Renal pelvis (tissue), 4 donors: ENCODE results near the gene VTN. TPM values are rescaled to one million over a fixed set of nuclear protein-coding genes. Genes with fewer than 3 reads are reported as not detected.
"Not testable (repeated sequence)": the region's sequence is repeated elsewhere in the genome, so short reads cannot be mapped to it uniquely, and the experiment has no call there.

Experiments used
- DNase-seq: peaks from one replicate; pipeline ENCODE4 v3.0.0-alpha.2; 2013
- polyA plus RNA-seq, 3 donors: library from polyadenylated mRNA; unstranded; fragments of 120-200 nt; gene quantifications; one replicate each; pipeline ENCODE4 v1.2.1, GENCODE V29; 2013; ENCODE audit not compliant: insufficient read length in 3 of 3

The VTN gene
- polyA plus RNA-seq, 3 donors, result 18.7 to 25.2 (median 20.4) TPM

DNA sequence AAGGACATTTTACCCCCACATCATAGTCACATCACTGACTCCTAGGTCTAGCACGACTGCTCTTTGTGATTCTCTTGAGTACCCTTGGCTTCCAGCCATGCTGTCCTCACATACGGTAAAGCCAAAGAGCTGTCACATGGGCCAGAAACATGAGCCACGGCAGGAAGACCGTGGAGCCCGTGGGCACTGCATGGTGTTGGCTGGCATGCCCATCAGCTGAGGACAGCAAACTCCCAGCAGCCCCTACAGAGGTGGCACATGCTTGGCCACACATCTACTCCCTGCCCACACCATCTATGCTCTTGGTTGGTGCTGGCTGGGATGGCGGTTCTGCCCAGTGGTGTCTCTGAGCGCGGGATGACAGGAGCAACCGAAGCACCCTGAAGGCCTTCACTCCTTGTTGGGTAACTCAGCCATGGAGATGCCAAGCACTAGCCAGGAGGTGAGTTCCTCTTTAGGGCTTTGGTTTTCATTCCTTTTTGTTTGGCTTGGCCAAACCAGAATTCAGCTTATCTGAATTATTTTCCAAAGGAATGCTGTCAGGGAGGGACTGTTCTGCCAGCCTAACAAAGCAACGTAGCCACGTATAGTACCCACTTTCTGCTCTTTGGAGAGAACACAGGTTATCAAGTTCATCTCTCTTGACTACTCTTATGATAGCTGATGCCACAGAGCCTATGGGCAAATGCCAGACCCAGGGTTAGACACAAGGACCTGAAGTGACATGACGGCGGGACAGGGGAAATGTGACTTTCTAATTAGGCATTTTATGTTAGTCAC, 24.5 kb downstream of the VTN start:
- DNase-seq, result no peak

GRCh38 chr17:28344435-28344901, 25.6 kb downstream of the VTN start:
- DNase-seq, result no peak

DNA sequence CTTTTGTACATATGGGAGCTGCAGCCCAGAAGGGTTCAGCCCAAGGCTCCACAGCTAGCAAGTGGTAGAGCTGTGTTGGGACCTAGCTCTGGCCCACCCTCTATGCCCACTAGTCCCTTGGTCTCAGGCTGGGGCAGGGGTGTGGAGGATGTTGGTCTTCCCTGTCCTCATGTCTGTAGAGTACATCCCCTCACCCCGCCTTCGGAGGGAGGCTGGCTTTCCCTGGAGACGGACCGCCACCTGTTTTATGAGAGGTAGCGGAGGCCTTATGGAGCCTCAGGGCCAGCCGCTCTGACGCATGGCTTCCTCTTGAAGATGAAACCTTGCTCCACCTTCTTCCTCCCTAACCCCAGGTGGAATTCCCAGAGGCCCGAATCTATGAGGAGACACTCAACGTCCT, 26.1 kb downstream of the VTN start:
- no peak for DNase-seq

GRCh38 chr17:28343491-28343932, 26.6 kb downstream of the VTN start:
- no peak for DNase-seq

DNA sequence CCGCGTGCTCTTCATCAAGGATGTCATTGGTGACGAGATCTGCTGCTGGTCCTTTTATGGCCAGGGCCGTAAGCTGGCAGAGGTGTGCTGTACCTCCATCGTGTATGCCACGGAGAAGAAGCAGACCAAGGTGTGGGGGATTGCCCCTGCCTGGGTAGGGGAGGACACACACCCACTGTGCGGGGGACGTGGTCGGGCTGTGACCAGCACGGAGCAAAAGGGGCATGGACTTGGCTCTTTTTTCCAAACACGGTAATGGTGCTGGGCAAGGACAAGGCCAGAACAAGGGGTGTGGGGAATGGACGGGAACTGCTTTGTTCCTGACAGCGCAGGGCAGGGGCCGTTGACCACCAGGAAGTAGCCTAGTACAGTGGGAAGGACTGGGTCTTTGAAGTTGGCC, 27.8 kb downstream of the VTN start:
- no peak for DNase-seq

GRCh38 chr17:28341516-28341915, 28.6 kb downstream of the VTN start:
- DNase-seq, result no peak

DNA sequence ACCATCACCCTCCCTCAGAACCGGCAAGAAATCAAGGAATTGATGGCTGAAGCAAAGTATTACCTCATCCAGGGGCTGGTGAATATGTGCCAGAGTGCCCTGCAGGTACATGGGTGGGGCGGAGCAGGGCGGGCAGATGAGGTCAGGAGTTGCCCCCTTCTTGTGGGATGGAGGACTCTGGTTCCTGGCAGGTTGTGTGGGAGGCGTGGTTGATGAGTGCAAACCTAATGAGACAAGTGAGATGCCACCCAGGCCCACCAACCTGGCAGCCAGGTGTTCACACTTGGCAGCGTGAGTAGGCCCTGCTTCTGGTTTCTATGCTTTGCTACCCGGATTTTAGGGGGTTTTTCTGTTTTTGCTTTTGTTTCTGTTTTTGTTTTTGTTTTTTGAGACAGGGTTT, 29.7 kb downstream of the VTN start:
- DNase-seq, result no peak

GRCh38 chr17:28339431-28339830, 30.7 kb downstream of the VTN start:
- DNase-seq, result no peak

GRCh38 chr17:28338769-28339212, 31.3 kb downstream of the VTN start:
- not testable (repeated sequence) for DNase-seq

- DNase-seq, result no peak
These were observed 31.9 kb downstream of the VTN start for GRCh38 chr17:28338056-28338768.

- peak; percentile 89 for DNase-seq
These were observed 33.9 kb downstream of the VTN start for GRCh38 chr17:28335959-28336871.

DNA sequence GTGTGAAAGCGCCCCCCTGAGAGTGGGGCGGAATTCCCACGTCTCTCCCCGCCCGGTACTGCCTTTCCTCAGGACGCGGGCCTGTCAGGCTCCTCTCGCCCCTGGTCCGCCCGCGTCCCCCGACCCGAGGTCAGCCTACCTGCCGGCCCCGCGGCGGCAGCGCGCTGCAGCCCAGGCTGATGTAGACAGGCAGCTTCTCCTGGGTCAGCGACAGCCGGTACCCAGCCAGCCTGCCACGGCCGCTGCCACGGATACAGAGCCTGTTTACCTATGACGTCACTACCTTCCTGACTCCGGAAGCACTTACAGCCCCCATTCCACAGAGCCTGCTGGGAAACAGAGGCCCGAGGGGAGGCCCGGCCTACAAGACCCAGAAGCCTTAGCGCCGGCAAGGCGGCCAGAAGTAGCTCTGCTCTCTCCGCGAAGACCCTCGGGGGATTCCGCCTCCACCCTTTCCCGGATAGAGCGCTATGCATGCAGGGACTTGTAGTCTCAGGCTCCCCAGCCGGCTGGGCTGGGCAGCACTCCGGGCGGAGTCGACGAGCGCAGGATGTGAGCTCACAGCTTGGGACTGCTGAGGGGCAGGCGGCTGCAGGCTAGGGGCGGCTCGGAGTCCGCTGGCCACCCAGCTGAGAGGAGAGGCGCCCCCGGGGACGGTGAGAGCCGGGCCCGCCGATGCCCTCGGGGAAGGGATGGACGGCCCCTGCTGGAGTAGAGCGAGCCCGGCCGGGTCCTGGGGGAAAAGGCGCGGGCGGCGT, 34.7 kb downstream of the VTN start, which contains the start of the genes IFT20 and TNFAIP1:
Gene IFT20 (minus strand): TSS at position 272 of the 758 bp plus-strand sequence. CDS start 3,487 bp downstream, outside the sequence.
Gene TNFAIP1 (plus strand): TSS at position 561 of the 758 bp plus-strand sequence. CDS start 3,761 bp downstream, outside the sequence.
- peak; percentile 100 for DNase-seq

DNA sequence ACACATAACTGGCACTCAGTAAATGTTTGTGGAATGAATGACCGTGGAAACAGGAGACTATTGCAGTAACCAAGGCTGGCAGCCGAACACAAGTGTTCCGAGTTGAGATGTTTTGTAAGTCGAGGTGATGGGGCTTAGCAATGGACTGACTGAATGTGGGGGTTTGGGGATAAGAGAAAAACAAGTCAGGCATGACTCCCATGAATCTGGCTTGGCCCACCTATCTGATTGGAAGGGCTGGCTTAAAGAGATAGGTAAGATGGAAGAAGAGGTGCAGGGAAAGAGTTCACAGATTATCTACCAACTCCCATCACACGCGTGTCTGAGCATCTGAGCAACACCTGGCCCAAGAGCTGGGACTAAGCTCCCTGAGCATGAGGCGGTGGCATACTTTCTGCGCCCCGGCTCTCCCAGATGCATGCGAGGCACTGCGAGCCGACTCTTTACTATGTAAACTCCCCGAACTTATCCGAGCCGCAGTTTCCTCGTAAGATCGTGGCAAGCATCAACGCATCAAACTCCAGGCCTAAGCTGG, 35.4 kb downstream of the VTN start:
- DNase-seq, result no peak

DNA sequence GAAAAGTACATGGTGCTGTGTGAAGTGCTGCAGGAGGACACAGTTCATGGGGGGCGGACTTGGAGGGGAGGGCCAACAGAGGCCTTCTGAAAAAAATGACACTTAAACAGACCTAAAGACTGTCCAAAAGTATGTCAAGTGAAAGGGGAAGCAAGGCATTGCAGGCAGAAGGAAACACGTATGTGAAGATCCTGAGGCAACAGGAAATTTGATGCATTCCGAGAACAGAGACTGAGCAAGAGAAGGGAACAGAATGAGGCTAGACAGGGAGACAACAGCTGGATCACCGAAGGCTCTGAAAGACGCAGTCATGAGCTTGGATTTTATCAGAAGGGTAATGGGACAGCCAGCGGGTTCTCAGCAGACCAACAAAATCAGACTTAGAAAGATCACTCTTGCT, 35.9 kb downstream of the VTN start:
- DNase-seq, result no peak

DNA sequence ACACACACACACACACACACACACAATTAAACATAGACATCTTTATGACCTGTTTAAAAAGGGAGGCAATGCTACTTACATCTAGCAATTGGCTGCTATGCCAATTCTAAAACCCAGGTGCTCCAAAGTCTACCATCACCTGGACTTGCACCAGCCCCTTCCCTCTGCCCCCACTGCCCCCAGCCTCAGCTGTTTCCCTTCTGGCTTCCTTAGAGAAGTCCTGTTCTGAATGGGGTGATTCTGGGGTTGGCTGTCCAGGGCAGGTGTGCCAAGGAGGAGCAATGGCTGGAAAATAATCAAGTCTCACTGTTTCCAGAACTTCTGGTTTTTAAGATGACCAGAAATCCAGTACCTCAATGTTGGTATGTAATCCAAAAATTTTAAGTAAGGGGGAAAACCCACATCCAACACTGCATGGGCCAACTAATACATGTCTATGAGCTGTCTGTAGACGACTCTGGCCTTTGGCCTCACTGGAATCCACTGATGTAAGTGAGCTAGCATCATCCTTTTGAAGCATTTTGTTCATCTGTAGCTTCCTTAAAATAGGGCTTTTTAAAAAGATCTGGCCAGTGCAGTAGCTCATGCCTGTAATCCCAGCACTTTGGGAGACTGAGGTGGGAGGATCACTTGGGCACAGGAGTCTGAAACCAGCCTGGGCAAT, 36.9 kb downstream of the VTN start:
- DNase-seq, result no peak

DNA sequence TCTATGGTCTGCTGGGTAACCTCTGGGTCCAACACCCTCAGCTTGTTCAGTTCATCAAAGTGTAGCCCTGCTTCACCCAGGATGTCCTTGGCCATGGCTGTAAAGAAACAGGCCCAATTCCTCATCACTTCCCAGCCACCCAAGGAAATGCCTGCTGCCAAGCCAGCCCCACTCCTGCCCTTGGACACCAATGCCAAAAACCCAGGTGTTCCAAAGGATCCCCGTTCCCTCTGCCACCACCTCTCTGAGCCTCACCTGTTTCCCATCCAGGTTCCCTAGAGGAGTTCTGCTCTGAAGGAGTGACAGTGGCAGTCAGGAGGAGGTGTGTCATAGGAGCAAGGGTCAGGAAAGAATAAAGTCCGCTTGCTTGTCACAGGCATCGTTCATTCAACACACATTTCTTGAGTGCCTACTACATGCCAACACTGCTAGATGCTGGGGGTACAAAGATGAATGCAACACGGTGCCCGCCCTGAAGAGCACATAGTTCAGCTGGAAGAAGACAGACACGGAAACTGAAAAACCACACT, 38.2 kb downstream of the VTN start:
- DNase-seq, result no peak

- DNase-seq, result no peak
These were observed 39.4 kb downstream of the VTN start for GRCh38 chr17:28330671-28331070.

- no peak for DNase-seq
These were observed 41.8 kb downstream of the VTN start for GRCh38 chr17:28328325-28328724.

DNA sequence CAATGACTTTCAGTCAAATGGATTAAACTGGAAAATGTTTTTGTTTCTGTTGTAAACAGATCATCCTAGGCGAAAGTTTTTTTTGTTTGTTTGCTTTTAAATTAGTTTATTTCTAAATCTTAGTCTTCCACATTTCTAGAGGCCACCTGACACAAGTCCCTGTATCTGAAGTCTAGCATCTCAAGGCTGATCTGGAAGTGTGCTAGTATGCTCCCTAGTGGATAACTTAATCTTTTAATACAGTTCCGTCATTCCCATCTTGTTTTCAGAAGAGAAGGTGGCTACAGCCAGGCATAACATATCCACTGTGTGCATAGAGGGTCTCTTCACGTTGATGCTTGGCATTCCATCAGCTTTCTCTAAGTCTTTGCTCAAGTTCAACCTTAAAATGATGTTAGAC, 42.4 kb downstream of the VTN start:
- DNase-seq, result no peak
